Right renal pelvis (tissue), 4 donors: ENCODE results near the gene BAZ1A. TPM values are rescaled to one million over a fixed set of nuclear protein-coding genes. Genes with fewer than 3 reads are reported as not detected.
"Not testable (repeated sequence)": the region's sequence is repeated elsewhere in the genome, so short reads cannot be mapped to it uniquely, and the experiment has no call there.

Experiments used
- DNase-seq, 4 donors: peaks; one replicate each; pipeline ENCODE4 v3.0.0-alpha.2; 2013; ENCODE audit warnings: low read depth in 4 of 4, low spot score in 3 of 4, missing footprints in 1 of 4
- polyA plus RNA-seq, 4 donors: library from polyadenylated mRNA; unstranded; fragments of 120-200 nt; gene quantifications; one replicate each; pipeline ENCODE4 v1.2.1, GENCODE V29; 2013; ENCODE audit not compliant: insufficient read length in 4 of 4

Gene BAZ1A
- polyA plus RNA-seq, 4 donors: 23.8 to 33.4 (median 24.8) TPM

DNA sequence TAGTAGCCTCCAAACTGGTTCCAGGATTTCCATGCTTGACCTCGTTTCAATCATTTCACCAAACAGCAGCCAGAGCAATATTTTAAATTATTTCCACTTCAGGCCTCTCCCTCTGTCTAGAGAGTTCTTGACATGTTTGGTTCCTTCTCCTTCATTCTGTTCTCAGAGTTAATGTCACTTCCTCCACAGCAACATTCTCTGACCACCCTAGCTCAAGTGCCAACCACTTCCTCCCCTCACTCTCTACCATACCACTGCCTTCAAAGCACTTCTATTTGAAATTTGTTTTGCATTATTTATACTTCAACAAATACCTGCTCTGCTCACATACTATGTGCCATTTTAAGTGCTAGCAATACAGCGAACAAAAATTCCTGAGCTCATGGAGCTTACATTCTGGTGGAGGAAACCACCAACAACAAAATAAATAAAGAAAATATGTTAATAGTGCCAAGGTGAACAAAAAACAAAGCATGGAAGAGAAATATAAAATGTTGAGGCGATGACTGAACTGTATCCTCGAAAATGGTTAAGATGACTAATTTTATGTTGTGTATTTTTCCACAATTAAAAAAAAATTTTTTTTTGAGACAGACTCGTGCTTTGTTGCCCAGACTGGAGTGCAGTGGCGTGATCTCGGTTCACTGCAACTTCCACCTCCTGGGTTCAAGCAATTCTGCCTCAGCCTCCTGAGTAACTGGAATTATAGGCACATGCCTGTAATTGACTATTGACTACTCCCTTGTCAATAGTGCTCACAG lies 17.3 kb downstream of the BAZ1A start:
- DNase-seq: no peak

DNA sequence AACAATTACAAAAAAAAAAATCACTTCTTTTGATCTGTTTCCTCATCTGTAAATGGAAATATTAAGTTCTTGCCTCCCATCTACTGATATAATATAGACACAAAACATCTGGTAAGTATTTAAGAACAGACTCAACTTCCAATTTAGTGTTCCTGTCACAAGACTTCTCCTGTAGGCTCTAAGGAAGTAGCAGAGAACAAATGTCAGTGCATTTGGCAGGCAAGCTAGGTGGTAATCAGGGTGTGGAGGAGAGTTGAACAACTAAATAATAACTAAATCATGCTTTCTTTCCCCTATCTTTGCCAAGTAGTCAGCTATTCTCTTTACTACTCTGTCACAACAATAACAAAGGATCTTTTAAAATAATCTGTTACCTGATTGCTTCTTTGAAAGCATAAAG lies 22.1 kb downstream of the BAZ1A start:
- DNase-seq: no peak

DNA sequence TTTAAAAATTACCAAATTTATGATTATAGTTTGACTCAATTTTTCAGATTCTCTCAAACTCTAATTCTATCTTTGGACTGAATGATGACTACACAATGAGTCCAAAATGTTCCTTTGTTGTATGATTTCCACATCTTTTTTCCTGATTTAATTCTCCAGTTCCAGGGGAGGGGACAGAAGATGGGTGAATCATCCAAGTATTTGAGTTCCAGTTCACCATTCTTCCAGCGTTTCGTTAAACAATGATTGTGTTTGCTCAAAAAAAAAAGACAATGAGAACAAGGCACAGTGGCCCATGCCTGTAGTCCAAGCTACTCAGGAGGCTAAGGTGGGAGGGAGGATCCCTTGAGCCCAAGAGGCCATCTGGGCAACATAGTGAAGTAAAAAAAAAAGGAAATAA lies 23.8 kb downstream of the BAZ1A start:
- no peak for DNase-seq

DNA sequence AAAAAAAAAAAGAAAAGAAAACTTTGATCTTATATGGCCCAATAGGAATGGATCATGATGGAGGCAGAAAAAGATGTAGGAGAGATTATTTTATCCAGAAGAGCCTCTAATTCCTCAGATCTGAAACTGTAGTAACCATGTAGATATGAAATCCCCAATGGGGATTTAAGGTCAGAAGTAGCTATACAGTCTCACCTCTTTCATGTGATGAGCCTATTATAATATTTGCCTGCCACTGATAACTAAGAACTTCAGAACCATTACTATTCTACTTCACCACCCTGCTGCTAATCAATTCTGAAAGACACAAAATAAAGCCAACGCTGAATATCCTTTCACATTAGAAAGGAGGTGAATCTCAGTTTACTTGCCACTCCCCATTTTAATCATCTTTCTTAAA lies 29.3 kb downstream of the BAZ1A start:
- DNase-seq: no peak

DNA sequence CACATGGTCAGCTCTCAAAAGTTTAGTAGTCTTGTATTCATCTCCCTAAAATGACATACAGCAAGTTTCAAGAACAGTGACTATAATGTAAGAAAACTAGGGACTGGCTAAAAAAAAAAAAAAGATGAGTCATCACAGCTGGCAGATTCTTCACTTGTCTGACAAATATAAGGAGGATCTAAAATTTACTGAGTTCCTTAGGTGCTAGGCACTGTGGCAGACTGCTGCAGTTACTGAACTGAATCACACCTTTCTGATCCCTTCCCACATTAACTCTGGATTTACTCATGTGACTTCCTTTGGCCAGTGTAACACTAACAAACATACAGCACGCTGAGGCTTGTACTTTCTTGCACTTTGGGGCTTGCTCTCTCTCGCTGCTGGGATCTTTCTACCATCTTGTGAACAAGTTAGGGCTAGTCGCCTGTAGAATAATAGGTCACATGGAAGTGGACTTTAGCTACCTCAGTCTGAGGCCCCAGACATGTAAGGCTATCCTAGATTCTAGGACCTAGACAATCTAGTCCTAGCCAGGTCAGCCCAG lies 32.1 kb downstream of the BAZ1A start:
- DNase-seq: no peak

DNA sequence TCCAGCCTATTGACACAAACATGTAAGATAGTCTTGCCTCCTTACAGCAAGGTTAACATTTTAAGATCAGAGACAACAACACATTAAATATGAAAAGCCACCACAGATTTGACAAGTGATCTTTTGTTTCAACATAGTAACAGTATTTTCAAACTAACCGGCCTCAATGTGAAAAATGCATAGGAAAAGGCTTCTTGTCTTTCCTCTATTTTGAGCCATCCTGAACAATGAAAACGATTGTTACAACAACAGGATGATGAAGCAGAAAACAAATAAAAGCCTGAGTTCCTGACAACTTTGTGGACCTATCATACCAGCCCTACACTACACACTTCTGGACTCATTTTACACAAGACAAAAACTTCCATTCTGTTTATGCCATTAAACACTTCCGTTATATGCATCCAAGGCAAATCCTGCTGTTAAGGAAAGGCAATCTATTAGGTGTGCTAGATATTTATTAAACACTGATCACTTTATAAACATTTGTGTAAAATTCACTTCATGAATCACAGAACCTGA lies 37.3 kb downstream of the BAZ1A start:
- DNase-seq: no peak

DNA sequence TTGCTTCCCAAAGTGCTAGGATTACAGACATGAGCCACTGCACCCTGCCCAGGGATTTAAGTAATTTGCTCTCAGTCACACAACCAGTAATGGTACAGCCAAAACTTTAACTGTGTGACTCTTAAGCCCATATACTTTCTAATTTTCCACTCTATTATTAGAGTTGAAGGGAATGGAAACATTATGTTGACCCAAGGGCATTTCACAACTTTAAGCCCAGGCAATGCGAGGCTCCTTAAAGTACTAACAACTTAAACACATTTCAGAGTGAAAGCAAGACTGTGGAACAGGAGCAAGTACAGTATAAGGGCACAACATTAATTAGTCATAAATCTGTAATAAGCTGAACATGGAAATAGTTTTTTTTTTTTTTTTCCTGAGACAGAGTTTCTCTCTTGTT lies 39.8 kb downstream of the BAZ1A start:
- DNase-seq: no peak

DNA sequence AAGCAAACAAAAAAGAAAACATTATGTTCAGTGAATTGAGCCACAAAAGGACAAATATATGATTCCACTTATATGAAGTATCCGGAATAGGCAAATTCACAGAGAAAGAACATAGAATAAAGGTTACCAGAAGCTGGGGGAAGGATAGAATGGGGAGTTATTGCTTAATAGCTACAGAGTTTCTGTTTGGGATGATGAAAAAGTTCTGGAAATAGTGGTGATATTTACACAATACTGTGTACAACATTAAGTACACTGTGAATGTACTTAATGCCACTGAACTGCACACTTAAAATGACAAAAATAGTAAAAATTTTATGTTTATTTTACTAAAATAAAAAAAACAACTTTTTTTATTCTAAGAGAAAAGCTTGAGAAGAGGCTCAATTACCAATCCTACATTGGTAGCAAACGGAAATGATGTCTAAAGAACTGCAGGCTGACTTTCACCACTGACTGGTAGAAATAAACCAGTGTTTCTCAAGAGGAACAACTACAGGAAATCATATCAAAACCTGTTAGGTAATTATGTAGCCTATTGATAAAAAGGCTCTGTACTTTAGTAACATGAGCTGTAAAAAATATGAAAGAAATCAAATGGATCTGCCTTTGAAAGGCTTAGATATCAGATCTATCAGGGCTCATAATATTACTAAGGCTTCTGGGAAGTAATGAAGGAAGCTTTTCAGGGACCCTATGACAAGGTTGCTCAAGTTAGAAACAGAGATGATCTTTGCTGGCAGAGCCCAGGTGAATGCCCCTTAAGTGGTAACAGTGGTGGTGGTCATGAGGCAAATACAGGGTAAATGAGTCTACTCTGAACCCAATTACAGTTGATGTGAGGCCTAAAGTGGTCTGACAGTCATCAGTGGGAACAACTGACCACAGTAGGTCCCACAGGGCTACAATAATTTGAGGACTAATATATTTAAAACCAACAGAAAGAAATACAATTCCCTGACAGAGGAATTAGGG lies 41.3 kb downstream of the BAZ1A start:
- DNase-seq: no peak

DNA sequence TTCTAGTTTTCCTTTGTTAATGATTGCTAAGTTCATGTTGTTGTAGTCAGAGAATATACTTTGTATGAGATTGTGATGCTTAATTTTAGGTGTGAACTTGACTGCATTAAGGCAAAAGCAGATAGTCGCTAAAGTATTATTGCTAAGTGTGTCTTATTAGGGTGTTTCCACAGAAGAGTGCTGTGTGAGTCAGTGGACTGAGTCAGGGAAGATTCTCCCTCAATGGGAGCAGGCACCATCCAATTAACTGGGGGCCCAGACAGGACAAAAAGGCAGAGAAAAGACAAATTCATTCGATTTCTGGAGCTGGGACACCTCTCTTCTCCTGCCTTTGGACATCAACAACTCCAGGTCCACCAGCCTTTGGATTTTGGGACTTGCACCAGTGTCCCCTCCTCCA lies 48.5 kb downstream of the BAZ1A start:
- no peak for DNase-seq

DNA sequence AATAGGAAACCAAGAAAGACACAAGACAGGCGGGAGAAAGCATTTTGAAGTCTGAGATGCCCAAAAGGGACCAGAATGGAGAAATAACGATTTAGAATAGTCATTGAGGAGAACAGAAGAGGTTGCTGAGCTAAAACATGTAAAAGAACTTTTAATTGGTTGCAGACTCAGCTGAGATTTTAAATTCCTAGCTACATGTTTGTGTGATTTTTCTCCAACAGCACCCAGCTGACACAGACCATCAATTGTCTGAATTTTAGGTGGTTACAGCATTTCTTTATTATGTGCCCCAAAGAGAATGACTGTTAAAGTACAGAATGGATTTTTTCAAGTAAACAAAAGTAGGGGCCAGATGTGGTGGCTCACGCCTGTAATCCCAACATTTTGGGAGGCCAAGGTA lies 50.3 kb downstream of the BAZ1A start:
- no peak for DNase-seq

DNA sequence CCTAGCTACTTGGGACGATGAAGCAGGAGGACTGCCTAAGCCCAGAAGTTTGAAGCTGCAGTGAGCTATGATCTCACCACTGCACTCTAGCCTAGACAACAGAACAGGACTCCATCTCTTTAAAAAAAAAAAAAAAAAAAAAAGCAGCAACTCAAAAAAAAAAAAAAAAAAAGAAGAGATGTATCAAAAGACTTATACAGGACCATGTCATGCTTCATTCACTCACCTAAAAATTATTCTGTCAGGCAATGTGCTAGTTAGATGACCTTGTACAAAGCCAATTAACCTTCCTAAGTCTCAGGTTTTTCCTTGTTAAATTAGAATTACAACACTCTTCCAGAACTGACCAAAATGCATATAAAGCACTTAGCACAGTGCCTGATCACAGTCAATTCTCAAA lies 50.9 kb downstream of the BAZ1A start:
- no peak for DNase-seq

DNA sequence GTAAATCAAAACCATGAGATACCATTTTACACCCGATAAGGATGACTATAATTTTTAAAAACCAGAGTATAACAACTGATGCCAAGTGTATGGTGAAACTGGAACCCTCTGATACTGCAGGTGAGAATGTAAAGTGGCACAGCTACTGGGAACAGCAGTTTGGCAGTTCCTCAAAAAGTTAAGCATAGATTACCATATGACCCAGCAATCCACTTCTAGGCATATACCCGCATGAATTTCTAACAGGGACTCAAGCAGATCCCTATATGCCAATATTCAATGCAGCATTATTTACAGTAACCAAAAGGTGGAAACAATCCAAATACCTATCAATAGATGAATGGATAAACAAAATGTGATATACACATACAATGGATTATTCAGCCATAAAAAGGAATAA lies 57.4 kb downstream of the BAZ1A start:
- no peak for DNase-seq

DNA sequence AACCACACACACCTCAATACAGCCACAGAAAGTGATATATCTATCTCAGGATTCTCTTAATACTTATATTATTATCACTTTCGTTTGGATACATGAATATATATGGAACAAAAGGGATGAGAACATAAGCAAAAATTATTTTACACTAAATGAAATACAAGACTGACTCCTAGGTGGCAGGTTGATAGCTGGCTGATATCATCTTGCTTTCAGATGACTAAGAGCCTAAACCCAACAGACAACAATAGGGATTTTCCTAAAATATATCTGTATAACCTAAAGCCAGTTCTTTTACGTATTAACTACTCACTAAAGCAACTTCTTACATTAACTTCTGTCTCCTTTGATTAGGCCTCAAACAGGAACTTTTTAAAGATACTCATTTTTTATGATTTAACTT lies 65.1 kb downstream of the BAZ1A start:
- no peak for DNase-seq

DNA sequence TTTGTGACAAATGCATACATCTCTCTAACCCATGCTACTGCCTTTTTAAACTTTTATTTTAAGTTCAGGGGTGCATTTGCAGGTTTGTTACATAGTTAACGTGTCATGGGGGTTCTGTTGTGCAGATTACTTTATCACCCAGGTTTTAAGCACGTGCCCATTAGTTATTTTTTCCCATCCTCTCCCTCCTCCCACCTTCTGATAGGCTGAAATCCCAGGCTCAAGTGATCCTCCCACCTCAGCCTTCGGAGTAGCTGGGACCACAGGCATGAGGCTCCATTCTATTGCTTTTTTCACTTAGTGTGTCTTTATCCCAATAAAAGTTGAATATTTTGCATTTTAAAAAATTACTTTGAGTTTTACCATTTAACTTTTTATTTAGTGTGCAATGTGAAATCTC lies 68.9 kb downstream of the BAZ1A start:
- DNase-seq: no peak

DNA sequence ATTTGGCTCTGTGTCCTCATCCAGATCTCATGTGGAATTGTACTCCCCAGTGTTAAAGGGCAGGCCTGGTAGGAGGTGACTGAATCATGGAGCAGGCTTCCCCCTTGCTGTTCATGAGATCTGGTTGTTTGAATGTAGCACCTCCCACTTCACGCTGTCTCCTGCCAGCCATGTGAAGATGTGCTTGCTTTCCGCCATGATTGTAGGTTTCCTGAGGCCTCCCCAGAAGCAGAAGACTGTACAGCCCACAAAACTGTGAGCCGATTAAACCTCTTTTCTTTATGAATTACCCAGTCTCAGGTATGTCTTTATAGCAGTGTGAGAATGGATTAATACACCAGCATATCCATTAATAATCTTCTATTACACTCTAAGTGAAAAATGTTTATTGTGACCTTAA lies 70.2 kb downstream of the BAZ1A start:
- DNase-seq: no peak

DNA sequence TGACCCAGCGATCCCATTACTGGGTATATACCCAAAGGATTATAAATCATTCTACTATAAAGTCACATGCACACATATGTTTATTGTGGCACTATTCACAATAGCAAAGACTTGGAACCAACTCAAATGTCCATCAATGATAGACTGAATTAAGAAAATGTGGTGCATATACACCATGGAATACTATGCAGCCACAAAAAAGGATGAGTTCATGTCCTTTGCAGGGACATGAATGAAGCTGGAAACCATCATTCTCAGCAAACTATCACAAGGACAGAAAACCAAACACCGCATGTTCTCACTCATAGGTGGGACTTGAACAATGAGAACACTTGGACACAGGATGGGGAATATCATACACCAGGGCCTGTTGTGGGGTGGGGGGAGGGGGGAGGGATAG lies 76.3 kb downstream of the BAZ1A start:
- DNase-seq: not testable (repeated sequence)

DNA sequence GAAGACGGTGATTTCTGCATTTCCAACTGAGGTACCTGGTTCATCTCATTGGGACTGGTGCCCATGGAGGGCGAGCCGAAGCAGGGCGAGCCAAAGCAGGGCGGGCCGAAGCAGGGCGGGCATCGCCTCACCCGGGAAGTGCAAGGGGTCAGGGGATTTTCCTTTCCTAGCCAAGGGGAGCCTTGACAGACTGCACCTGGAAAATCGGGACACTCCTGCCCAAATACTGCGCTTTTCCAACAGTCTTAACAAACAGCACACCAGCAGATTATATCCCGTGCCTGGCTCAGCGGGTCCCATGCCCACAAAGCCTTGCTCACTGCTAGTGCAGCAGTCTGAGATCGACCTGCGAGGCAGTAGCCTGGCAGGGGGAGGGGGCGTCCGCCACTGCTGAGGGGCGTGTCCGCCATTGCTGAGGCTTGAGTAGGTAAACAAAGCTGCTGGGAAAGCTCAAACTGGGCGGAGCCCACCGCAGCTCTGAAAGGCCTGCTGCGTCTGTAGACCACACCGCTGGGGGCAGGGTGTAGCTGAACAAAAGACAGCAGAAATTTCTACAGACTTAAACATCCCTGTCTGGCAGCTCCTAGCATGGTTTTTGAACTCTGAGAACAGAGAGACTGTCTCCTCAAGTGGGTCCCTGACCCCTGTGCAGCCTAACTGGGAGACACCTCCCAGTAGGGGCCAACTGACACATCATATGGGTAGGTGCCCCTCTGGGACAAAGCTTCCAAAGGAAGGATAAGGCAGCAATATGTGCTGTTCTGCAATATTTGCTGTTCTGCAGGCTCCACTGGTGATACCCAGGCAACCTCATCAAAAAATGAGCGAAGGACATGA lies 77.2 kb downstream of the BAZ1A start:
- DNase-seq: no peak

DNA sequence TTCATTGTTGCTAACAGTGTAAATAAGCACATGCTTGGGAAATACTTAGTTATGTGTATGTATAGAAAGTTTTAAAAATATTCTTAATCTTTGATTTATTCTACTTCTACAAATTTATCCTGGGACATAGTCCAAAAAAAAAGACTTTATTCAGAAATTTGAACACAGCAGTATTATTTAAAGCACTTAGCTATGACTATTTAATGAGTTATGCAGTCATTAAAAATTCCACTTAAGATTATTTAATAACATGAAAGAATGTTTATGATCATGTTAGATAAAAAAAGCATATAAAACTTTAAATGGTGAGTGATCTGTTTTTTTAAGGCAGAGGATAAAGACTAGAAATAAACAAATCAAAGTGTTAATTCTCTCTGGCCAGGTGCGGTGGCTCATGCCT lies 78.3 kb downstream of the BAZ1A start:
- peak in 3 of 4 donors; percentile 0 to 25 (median 16) for DNase-seq

DNA sequence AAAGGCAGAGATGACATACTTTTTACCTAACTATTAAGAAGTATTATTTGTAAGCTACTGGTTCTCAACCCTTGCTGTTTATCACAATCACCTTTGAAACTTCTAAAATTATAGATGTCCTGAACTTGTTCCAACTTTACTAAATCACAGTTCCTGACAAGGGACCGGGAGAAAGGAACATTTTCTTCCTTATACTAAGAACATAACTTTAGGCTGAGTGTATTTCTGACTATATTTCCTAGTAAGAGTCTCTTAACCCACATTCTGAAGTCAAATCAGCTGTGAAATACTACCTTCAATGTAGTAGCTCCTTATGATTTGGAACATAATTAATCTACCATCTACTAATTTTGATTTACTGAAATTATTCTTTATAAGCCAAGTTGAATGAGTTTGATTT lies 80.2 kb downstream of the BAZ1A start:
- no peak for DNase-seq

DNA sequence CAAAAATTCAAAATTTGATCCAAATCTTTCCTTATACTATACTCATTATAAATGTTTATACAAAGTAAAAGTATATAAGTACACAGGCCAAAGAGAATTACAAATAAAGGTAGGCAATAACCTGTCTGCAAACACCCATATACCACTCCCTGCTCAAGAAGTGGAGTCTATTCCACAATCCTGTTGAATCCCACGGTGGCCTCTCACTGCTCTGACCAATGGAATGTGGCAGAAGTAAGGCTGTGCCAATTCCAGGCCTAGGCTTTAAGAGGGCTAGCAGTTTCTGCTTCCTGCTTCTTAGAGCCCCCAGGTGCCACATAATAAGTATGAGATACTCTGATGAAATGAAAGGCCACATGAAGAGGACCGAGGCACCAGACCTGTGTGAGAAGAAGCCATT lies 80.9 kb downstream of the BAZ1A start:
- DNase-seq: no peak
